ENCODE results near the gene NFYB. TPM values are rescaled to one million over a fixed set of nuclear protein-coding genes. Genes with fewer than 3 reads are reported as not detected.

NFYB gene
- polyA plus RNA-seq, 1 of the 3 experiments (the other 2 are of a cell fraction) = 11.0 TPM

DNA sequence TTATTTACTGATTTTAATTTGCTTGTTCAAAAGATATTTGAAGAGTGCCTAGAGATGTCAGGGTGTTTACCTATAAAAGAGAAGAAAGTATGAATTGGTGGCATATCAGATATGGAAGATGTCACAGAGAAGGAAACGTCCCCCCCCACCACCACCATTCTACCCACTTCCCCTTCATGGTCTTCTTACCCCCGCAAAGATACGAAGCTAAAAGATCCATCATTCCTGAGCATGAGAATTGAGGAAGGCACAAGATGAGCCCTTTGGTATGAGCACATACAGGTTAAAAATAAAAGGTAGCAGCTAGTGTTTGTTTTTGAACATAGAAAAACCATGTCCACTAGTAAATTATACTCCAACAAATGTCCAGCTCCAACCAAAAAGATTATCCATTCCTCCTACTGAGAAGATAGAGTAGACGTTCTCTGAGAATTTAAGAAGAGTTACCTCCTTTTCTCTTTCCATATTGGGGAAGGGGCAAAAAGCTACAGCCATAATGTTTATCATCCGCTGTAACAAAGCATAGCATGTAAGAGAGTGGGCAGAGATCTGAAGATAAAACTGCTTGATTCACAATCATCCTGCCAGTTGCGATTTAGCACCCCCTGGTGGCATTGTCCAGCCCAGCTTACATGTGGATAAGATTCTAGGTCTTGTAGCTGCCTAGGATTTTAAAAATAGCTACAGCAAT lies 29.1 kb downstream of the NFYB start (continued):
- TF ChIP-seq, protein P1, sequence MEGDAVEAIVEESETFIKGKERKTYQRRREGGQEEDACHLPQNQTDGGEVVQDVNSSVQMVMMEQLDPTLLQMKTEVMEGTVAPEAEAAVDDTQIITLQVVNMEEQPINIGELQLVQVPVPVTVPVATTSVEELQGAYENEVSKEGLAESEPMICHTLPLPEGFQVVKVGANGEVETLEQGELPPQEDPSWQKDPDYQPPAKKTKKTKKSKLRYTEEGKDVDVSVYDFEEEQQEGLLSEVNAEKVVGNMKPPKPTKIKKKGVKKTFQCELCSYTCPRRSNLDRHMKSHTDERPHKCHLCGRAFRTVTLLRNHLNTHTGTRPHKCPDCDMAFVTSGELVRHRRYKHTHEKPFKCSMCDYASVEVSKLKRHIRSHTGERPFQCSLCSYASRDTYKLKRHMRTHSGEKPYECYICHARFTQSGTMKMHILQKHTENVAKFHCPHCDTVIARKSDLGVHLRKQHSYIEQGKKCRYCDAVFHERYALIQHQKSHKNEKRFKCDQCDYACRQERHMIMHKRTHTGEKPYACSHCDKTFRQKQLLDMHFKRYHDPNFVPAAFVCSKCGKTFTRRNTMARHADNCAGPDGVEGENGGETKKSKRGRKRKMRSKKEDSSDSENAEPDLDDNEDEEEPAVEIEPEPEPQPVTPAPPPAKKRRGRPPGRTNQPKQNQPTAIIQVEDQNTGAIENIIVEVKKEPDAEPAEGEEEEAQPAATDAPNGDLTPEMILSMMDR (IDR thresholded peaks at IDR 0.05) = peak; percentile 96
- TF ChIP-seq ELF1 (IDR thresholded peaks at IDR 0.05) (no peak), FOXJ3 (CRISPR knock-in tag; IDR thresholded peaks at IDR 0.05) (0 out of 2 replicates have a peak, but pooled peaks have one; percentile 20), RCOR1 (IDR thresholded peaks at IDR 0.05; ENCODE audit: low read length) (peak; percentile 23; the same call in 1 of the 2 replicates), RAD21 (IDR thresholded peaks at IDR 0.05; ENCODE audit: low read length) (peak; percentile 93), CHD2 (IDR thresholded peaks at IDR 0.05; ENCODE audit: low read length, partially characterized antibody) (peak; percentile 57), FOXM1 (IDR thresholded peaks at IDR 0.05; ENCODE audit: low read depth) (no peak), SIN3A (IDR thresholded peaks at IDR 0.05; ENCODE audit: borderline replicate concordance, low read depth, low read length) (no peak)
- TF ChIP-seq, protein P2, sequence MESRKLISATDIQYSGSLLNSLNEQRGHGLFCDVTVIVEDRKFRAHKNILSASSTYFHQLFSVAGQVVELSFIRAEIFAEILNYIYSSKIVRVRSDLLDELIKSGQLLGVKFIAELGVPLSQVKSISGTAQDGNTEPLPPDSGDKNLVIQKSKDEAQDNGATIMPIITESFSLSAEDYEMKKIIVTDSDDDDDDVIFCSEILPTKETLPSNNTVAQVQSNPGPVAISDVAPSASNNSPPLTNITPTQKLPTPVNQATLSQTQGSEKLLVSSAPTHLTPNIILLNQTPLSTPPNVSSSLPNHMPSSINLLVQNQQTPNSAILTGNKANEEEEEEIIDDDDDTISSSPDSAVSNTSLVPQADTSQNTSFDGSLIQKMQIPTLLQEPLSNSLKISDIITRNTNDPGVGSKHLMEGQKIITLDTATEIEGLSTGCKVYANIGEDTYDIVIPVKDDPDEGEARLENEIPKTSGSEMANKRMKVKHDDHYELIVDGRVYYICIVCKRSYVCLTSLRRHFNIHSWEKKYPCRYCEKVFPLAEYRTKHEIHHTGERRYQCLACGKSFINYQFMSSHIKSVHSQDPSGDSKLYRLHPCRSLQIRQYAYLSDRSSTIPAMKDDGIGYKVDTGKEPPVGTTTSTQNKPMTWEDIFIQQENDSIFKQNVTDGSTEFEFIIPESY (IDR thresholded peaks at IDR 0.05; ENCODE audit: borderline replicate concordance, low read depth) = no peak

DNA sequence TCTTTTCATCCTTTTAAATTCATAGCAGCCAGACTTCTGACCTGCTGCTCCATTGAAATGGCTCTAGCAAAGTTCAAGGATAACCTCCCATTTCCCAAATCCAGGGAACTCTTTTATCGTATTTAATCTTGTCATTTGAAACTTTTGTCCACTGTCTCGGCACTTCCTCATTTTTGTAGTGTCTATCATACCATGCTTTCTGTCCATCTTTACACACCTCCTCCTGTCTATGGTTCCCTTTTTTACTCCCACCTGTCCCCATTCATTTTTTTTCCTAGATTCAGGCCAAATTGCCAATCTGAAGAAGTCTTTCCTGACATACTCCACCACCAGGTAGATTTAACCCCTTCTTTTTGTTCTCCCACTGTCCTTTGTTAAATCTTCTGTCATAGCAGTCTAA lies 31.0 kb downstream of the NFYB start:
- Histone ChIP-seq H3K4me3 (ENCODE audit: low read depth in 2 of 2, low read length in 1 of 2) (no peak overlapping the region), H3K36me3 (replicated peaks in 1 of 2; ENCODE audit: control insufficient read depth in 1 of 2, insufficient read depth in 2 of 2, low read length in 1 of 2) (peaks cover 18 to 24% of the 10 kb centered on the region in 2 experiments), H3K27me3 (ENCODE audit: insufficient read depth) (no peaks in the 10 kb centered on the region), H3K27ac (ENCODE audit: low read depth in 2 of 2, low read length in 1 of 2) (no peak overlapping the region), H3K4me2 (no peak overlapping the region), H3K79me2 (ENCODE audit: insufficient read depth) (no peaks in the 10 kb centered on the region; the same call in 1 of the 2 replicates), H3K9me3 (no peaks in the 10 kb centered on the region), H2AFZ (ENCODE audit: low read depth) (no peak overlapping the region), H3F3A (replicated peaks; ENCODE audit: insufficient read depth) (peaks cover 14% of the 10 kb centered on the region), H3K9ac (no peak overlapping the region), H4K20me1 (ENCODE audit: insufficient read depth) (no peaks in the 10 kb centered on the region), H3K4me1 (ENCODE audit: control insufficient read depth in 1 of 2, insufficient read depth in 2 of 2, low read depth in 1 of 2, low read length in 1 of 2) (no peaks in the 10 kb centered on the region; a peak in 2 of 4 replicates), H3K9me2 (0 out of 2 replicates have a peak, but pooled peaks cover 2% of the 10 kb centered on the region)
- no peak for DNase-seq
- POLR2A ChIA-PET = no interaction called here
- 97% methylated on average over 2 of the region's 2 CpGs for WGBS (ENCODE audit: low lambda C conversion rate)
- TF ChIP-seq SMC3 (IDR thresholded peaks at IDR 0.05; ENCODE audit: low read depth, low read length) (no peak), GABPA (IDR thresholded peaks at IDR 0.05; ENCODE audit: low read depth) (no peak)
- TF ChIP-seq, protein P3, sequence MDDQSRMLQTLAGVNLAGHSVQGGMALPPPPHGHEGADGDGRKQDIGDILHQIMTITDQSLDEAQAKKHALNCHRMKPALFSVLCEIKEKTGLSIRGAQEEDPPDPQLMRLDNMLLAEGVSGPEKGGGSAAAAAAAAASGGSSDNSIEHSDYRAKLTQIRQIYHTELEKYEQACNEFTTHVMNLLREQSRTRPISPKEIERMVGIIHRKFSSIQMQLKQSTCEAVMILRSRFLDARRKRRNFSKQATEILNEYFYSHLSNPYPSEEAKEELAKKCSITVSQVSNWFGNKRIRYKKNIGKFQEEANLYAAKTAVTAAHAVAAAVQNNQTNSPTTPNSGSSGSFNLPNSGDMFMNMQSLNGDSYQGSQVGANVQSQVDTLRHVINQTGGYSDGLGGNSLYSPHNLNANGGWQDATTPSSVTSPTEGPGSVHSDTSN (IDR thresholded peaks at IDR 0.05) = no peak
- TF ChIP-seq, protein P2 (IDR thresholded peaks at IDR 0.05; ENCODE audit: borderline replicate concordance, low read depth) = no peak
- CTCF ChIA-PET = interaction anchor here (2.8 to 3.7 kb wide), 2 partner anchors 223 to 228 kb away, joined by 25 to 28 read pairs; no protein-coding TSS in a partner anchor

Data from SK-N-SH (cell line).